ENCODE data around the gene RPP21. TPM values are rescaled to one million over a fixed set of nuclear protein-coding genes. Genes with fewer than 3 reads are reported as not detected.
A peak's percentile ranks its signal among the peaks of the same experiment; 100 is the strongest.

RPP21 gene
- 10 to 100 TPM; 26.4 to 31.1 TPM for total RNA-seq

GRCh38 chr6:30344868-30345671, at the start of gene RPP21:
Gene RPP21 (plus strand): TSS chr6:30345156. CDS start chr6:30345172, 16 bp downstream.
- DNase-seq (peak; percentile 91 to 92), ATAC-seq (replicated peaks in 1 of 2) (peak; percentile 97)
- no peaks in the 10 kb centered on the region for H3K9me3 Mint-ChIP-seq
- H3K4me1 Mint-ChIP-seq (ENCODE audit: low read depth) = peaks cover 45% of the 10 kb centered on the region
- H3K27me3 Mint-ChIP-seq (ENCODE audit: low read depth) = peaks cover 2% of the 10 kb centered on the region
- H3K27ac Mint-ChIP-seq = peak within 1 kb of the TSS; percentile 61
- H3K4me3 Mint-ChIP-seq = peak within 1 kb of the TSS; percentile 86 to 87
- H3K36me3 Mint-ChIP-seq (ENCODE audit: insufficient read depth in 2 of 2) = peaks cover 0 to 1% of the 10 kb centered on the region in 2 donors

GRCh38 chr6:30295837-30296236, 49.1 kb upstream of the RPP21 start:
- no peak overlapping the region for H3K4me3 Mint-ChIP-seq
- DNase-seq (no peak), ATAC-seq (replicated peaks in 1 of 2) (no peak)
- peak overlapping the region; percentile 35 for H3K27ac Mint-ChIP-seq
- H3K4me1 Mint-ChIP-seq (ENCODE audit: low read depth) = no peaks in the 10 kb centered on the region
- H3K27me3 Mint-ChIP-seq (ENCODE audit: low read depth) = no peaks in the 10 kb centered on the region
- peaks cover 6 to 15% of the 10 kb centered on the region in 2 donors for H3K9me3 Mint-ChIP-seq
- peaks cover 7 to 24% of the 10 kb centered on the region in 2 donors for H3K36me3 Mint-ChIP-seq (ENCODE audit: insufficient read depth in 2 of 2)

- DNase-seq (no peak), ATAC-seq (replicated peaks in 1 of 2) (peak in 1 of 2 donors; percentile 44)
- peaks cover 27 to 52% of the 10 kb centered on the region in 2 donors for H3K36me3 Mint-ChIP-seq (ENCODE audit: insufficient read depth in 2 of 2)
- no peak overlapping the region for H3K27ac Mint-ChIP-seq
- H3K27me3 Mint-ChIP-seq (ENCODE audit: low read depth) = no peaks in the 10 kb centered on the region
- H3K4me1 Mint-ChIP-seq (ENCODE audit: low read depth) = peaks cover 54% of the 10 kb centered on the region
- H3K9me3 Mint-ChIP-seq = peaks cover 3 to 12% of the 10 kb centered on the region in 2 donors
- H3K4me3 Mint-ChIP-seq = no peak overlapping the region
Observed at GRCh38 chr6:30304002-30304401, 41.0 kb upstream of the RPP21 start.

GRCh38 chr6:30311101-30311500, 33.9 kb upstream of the RPP21 start:
- H3K4me1 Mint-ChIP-seq (ENCODE audit: low read depth) = peaks cover 49% of the 10 kb centered on the region
- no peak overlapping the region for H3K27ac Mint-ChIP-seq
- H3K4me3 Mint-ChIP-seq = no peak overlapping the region
- H3K9me3 Mint-ChIP-seq = no peaks in the 10 kb centered on the region
- peaks cover 4 to 31% of the 10 kb centered on the region in 2 donors for H3K36me3 Mint-ChIP-seq (ENCODE audit: insufficient read depth in 2 of 2)
- H3K27me3 Mint-ChIP-seq (ENCODE audit: low read depth) = no peaks in the 10 kb centered on the region
- no peak for ATAC-seq (replicated peaks in 1 of 2)
- no peak for DNase-seq

GRCh38 chr6:30311671-30312070, 33.3 kb upstream of the RPP21 start:
- Mint-ChIP-seq H3K36me3 (ENCODE audit: insufficient read depth in 2 of 2) (peaks cover 4 to 29% of the 10 kb centered on the region in 2 donors), H3K4me3 (no peak overlapping the region), H3K4me1 (ENCODE audit: low read depth) (peaks cover 49% of the 10 kb centered on the region), H3K27ac (no peak overlapping the region), H3K27me3 (ENCODE audit: low read depth) (no peaks in the 10 kb centered on the region), H3K9me3 (no peaks in the 10 kb centered on the region)
- no peak for ATAC-seq (replicated peaks in 1 of 2)
- no peak for DNase-seq

GRCh38 chr6:30312266-30312665, 32.7 kb upstream of the RPP21 start:
- H3K4me3 Mint-ChIP-seq = no peak overlapping the region
- no peaks in the 10 kb centered on the region for H3K27me3 Mint-ChIP-seq (ENCODE audit: low read depth)
- peaks cover 45% of the 10 kb centered on the region for H3K4me1 Mint-ChIP-seq (ENCODE audit: low read depth)
- DNase-seq = no peak
- ATAC-seq (replicated peaks in 1 of 2) = no peak
- peaks cover 4 to 30% of the 10 kb centered on the region in 2 donors for H3K36me3 Mint-ChIP-seq (ENCODE audit: insufficient read depth in 2 of 2)
- no peak overlapping the region for H3K27ac Mint-ChIP-seq
- no peaks in the 10 kb centered on the region for H3K9me3 Mint-ChIP-seq

GRCh38 chr6:30312676-30313321, 32.2 kb upstream of the RPP21 start:
- Mint-ChIP-seq H3K27me3 (ENCODE audit: low read depth) (no peaks in the 10 kb centered on the region), H3K36me3 (ENCODE audit: insufficient read depth in 2 of 2) (peaks cover 4 to 36% of the 10 kb centered on the region in 2 donors), H3K27ac (no peak overlapping the region), H3K4me1 (ENCODE audit: low read depth) (peaks cover 45% of the 10 kb centered on the region), H3K4me3 (no peak overlapping the region), H3K9me3 (no peaks in the 10 kb centered on the region)
- no peak for DNase-seq
- ATAC-seq (replicated peaks in 1 of 2) = no peak

GRCh38 chr6:30315156-30315555, 29.8 kb upstream of the RPP21 start:
- no peak overlapping the region for H3K4me3 Mint-ChIP-seq
- no peaks in the 10 kb centered on the region for H3K9me3 Mint-ChIP-seq
- no peak overlapping the region for H3K27ac Mint-ChIP-seq
- H3K36me3 Mint-ChIP-seq (ENCODE audit: insufficient read depth in 2 of 2) = peaks cover 0 to 26% of the 10 kb centered on the region in 2 donors
- DNase-seq = no peak
- H3K27me3 Mint-ChIP-seq (ENCODE audit: low read depth) = no peaks in the 10 kb centered on the region
- no peak for ATAC-seq (replicated peaks in 1 of 2)
- H3K4me1 Mint-ChIP-seq (ENCODE audit: low read depth) = peaks cover 47% of the 10 kb centered on the region

GRCh38 chr6:30317913-30318589, 26.9 kb upstream of the RPP21 start:
- Mint-ChIP-seq H3K27ac (peak overlapping the region; percentile 36), H3K9me3 (no peaks in the 10 kb centered on the region), H3K4me3 (peak overlapping the region; percentile 12 to 46), H3K4me1 (ENCODE audit: low read depth) (peaks cover 68% of the 10 kb centered on the region), H3K27me3 (ENCODE audit: low read depth) (no peaks in the 10 kb centered on the region), H3K36me3 (ENCODE audit: insufficient read depth in 2 of 2) (peaks cover 0 to 30% of the 10 kb centered on the region in 2 donors)
- ATAC-seq (replicated peaks in 1 of 2) (no peak), DNase-seq (no peak)

GRCh38 chr6:30319146-30319835, 25.7 kb upstream of the RPP21 start:
- ATAC-seq (replicated peaks in 1 of 2) = no peak
- Mint-ChIP-seq H3K27ac (peak overlapping the region; percentile 43), H3K27me3 (ENCODE audit: low read depth) (no peaks in the 10 kb centered on the region), H3K4me1 (ENCODE audit: low read depth) (peaks cover 78% of the 10 kb centered on the region), H3K9me3 (no peaks in the 10 kb centered on the region), H3K4me3 (peak overlapping the region in 1 of 2 donors; percentile 14), H3K36me3 (ENCODE audit: insufficient read depth in 2 of 2) (peaks cover 0 to 24% of the 10 kb centered on the region in 2 donors)
- DNase-seq = no peak

GRCh38 chr6:30321692-30322388, 23.1 kb upstream of the RPP21 start:
- no peak for ATAC-seq (replicated peaks in 1 of 2)
- Mint-ChIP-seq H3K9me3 (no peaks in the 10 kb centered on the region), H3K4me1 (ENCODE audit: low read depth) (peaks cover 83% of the 10 kb centered on the region), H3K36me3 (ENCODE audit: insufficient read depth in 2 of 2) (peaks cover 0 to 25% of the 10 kb centered on the region in 2 donors), H3K27ac (peak overlapping the region; percentile 86), H3K4me3 (peak overlapping the region; percentile 61 to 76), H3K27me3 (ENCODE audit: low read depth) (no peaks in the 10 kb centered on the region)
- DNase-seq = no peak
